Activated CD4-positive, CD25-positive, alpha-beta regulatory T cell treated with anti-CD3 and anti-CD28 coated beads, Interleukin-2, amount 50 U/mL, for 72 hours (primary cell): ENCODE results near the gene CHIC2.

ENCODE experiments used
- DNase-seq: peaks from one replicate; pipeline ENCODE4 v3.0.0; 2021

CHIC2 gene

GRCh38 chr4:53997898-53998297 lies 66.5 kb downstream of the CHIC2 start:
- DNase-seq, result no peak

GRCh38 chr4:53994382-53995102 lies 69.9 kb downstream of the CHIC2 start:
- DNase-seq, result no peak

- DNase-seq, result no peak
These were observed 71.6 kb downstream of the CHIC2 start for GRCh38 chr4:53992785-53993184.

- DNase-seq, result no peak
These were observed 72.6 kb downstream of the CHIC2 start for GRCh38 chr4:53991821-53992220.

- no peak for DNase-seq
These were observed 73.8 kb downstream of the CHIC2 start for GRCh38 chr4:53990641-53991040.

- DNase-seq, result no peak
These were observed 76.6 kb downstream of the CHIC2 start for GRCh38 chr4:53987761-53988171.

- DNase-seq, result no peak
These were observed 78.3 kb downstream of the CHIC2 start for GRCh38 chr4:53986062-53986461.

- DNase-seq, result no peak
These were observed 82.8 kb downstream of the CHIC2 start for GRCh38 chr4:53981567-53981966.

GRCh38 chr4:53981066-53981465 lies 83.3 kb downstream of the CHIC2 start:
- no peak for DNase-seq

- DNase-seq, result no peak
These were observed 89.8 kb downstream of the CHIC2 start for GRCh38 chr4:53974561-53974960.

GRCh38 chr4:53967986-53968385 lies 96.4 kb downstream of the CHIC2 start:
- no peak for DNase-seq

GRCh38 chr4:53963781-53964180 lies 100.6 kb downstream of the CHIC2 start:
- no peak for DNase-seq

- no peak for DNase-seq
These were observed 101.1 kb downstream of the CHIC2 start for GRCh38 chr4:53963336-53963735.

GRCh38 chr4:53962516-53963225 lies 101.7 kb downstream of the CHIC2 start:
- DNase-seq, result no peak

GRCh38 chr4:53961351-53961750 lies 103.1 kb downstream of the CHIC2 start:
- no peak for DNase-seq

GRCh38 chr4:53960843-53961242 lies 103.6 kb downstream of the CHIC2 start:
- no peak for DNase-seq
